Nephron progenitor cell (in vitro differentiated cells): ENCODE data around the gene PROB1.
"Not testable (repeated sequence)": the region's sequence is repeated elsewhere in the genome, so short reads cannot be mapped to it uniquely, and the experiment has no call there.

Experiments
- DNase-seq: peaks from one replicate; pipeline ENCODE4 v3.0.0; 2021
- H3K27ac Mint-ChIP-seq: 2 replicates; pipeline ENCODE4 v1.8.0; 2021; ENCODE audit warnings: mild to moderate bottlenecking, moderate library complexity, mixed read lengths
- H3K27me3 Mint-ChIP-seq: 2 replicates; pipeline ENCODE4 v1.8.0; 2021; ENCODE audit warnings: mild to moderate bottlenecking, low read depth, mixed read lengths; ENCODE audit not compliant: poor library complexity
- H3K36me3 Mint-ChIP-seq: 2 replicates; pipeline ENCODE4 v1.8.0; 2021; ENCODE audit warnings: low read depth, mixed read lengths
- H3K4me1 Mint-ChIP-seq: 2 replicates; pipeline ENCODE4 v1.8.0; 2021; ENCODE audit warnings: mixed read lengths
- H3K4me3 Mint-ChIP-seq: 2 replicates; pipeline ENCODE4 v1.8.0; 2021; ENCODE audit warnings: mild to moderate bottlenecking, moderate library complexity, mixed read lengths
- H3K9me3 Mint-ChIP-seq: 2 replicates; pipeline ENCODE4 v1.8.0; 2021; ENCODE audit warnings: mild to moderate bottlenecking, moderate library complexity, mixed read lengths
- CTCF ChIP-seq: fragments of 200-600 bp; sonication (generic); IDR thresholded peaks from 2 replicates; pipeline ENCODE4 v1.5.0; 2021; ENCODE audit warnings: antibody characterized with exemption

PROB1 gene

GRCh38 chr5:139389701-139390638, 4.9 kb downstream of the PROB1 start, which contains the start of gene MZB1:
Gene MZB1 (minus strand): TSS chr5:139389913. CDS start chr5:139389856, 57 bp downstream.
- DNase-seq: no peak
- no peak for TF ChIP-seq CTCF
- Mint-ChIP-seq H3K36me3 (no peaks in the 10 kb centered on the region), H3K9me3 (no peaks in the 10 kb centered on the region), H3K27me3 (peaks cover 39% of the 10 kb centered on the region), H3K4me3 (no peak within 1 kb of the TSS), H3K27ac (no peak within 1 kb of the TSS), H3K4me1 (peaks cover 19% of the 10 kb centered on the region)

DNA sequence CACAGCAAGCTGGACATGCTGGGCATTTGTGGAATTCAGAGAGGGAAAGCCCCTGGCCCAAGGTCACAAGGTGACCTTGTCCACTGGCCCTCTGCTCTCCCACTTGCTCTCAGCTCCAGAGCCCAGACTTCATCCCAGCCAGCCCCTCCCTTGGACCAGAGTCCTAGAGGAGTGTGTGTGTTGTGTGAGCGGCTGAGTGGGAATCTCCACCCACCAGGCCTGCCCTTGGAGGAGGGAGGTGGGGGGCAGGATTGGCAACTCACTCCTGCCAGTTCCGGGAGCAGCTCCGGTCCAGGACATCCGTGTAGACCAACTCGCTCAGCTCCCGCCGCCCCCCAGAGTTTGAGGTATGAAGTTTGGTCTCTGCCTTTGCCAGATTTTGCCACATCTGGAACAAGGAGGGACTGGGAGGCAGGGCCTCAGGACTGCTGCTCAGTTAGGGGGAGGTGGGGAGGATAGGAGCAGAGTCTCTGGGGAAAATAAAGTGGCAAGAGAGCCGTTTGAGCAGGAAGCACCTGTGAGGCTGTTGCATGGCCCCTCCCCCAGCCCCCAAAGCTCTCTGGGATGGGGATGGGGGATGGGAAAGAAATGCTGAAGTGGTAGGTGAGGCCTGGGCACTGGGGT, 6.6 kb downstream of the PROB1 start:
- H3K4me3 Mint-ChIP-seq: no peak overlapping the region
- no peaks in the 10 kb centered on the region for H3K9me3 Mint-ChIP-seq
- H3K27me3 Mint-ChIP-seq: peaks cover 22% of the 10 kb centered on the region
- no peak overlapping the region for H3K27ac Mint-ChIP-seq
- no peaks in the 10 kb centered on the region for H3K36me3 Mint-ChIP-seq
- peaks cover 19% of the 10 kb centered on the region for H3K4me1 Mint-ChIP-seq
- DNase-seq: no peak
- no peak for TF ChIP-seq CTCF

- peaks cover 19% of the 10 kb centered on the region for H3K4me1 Mint-ChIP-seq
- no peak for TF ChIP-seq CTCF
- no peak for DNase-seq
- H3K36me3 Mint-ChIP-seq: no peaks in the 10 kb centered on the region
- no peak overlapping the region for H3K27ac Mint-ChIP-seq
- H3K4me3 Mint-ChIP-seq: no peak overlapping the region
- H3K27me3 Mint-ChIP-seq: peaks cover 16% of the 10 kb centered on the region
- no peaks in the 10 kb centered on the region for H3K9me3 Mint-ChIP-seq
Measured at GRCh38 chr5:139387611-139388197, 7.2 kb downstream of the PROB1 start.

DNA sequence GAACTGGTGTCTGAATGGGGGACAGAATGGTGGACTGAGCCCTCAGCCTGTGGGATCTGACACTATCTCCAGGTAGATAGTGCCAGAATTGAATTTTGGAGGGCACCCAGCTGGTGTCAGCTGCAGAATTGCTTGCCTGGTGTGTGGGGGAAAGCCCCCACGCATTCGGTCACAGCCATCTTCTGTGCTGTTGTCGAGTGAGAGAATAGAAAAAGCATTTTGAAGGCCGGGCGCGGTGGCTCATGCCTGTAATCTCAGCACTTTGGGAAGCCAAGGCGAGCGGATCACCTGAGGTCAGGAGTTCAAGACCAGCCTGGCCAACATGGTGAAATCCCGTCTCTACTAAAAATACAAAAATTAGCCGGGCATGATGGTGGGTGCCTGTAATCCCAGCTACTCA, 7.9 kb downstream of the PROB1 start:
- H3K4me1 Mint-ChIP-seq: peaks cover 26% of the 10 kb centered on the region
- H3K36me3 Mint-ChIP-seq, H3K4me3 Mint-ChIP-seq, H3K9me3 Mint-ChIP-seq, H3K27ac Mint-ChIP-seq, DNase-seq: not testable (repeated sequence)
- H3K27me3 Mint-ChIP-seq: peaks cover 13% of the 10 kb centered on the region

GRCh38 chr5:139386050-139386438, 8.9 kb downstream of the PROB1 start:
- TF ChIP-seq CTCF: no peak
- no peak for DNase-seq
- H3K27me3 Mint-ChIP-seq: peaks cover 4% of the 10 kb centered on the region
- no peak overlapping the region for H3K27ac Mint-ChIP-seq
- H3K36me3 Mint-ChIP-seq: no peaks in the 10 kb centered on the region
- H3K9me3 Mint-ChIP-seq: no peaks in the 10 kb centered on the region
- H3K4me1 Mint-ChIP-seq: peaks cover 20% of the 10 kb centered on the region
- no peak overlapping the region for H3K4me3 Mint-ChIP-seq
